Loucy (cell line): ENCODE data around the gene MATCAP1.

Source experiments
- H2AFZ ChIP-seq: fragments of 200-600 bp; sonication (generic); 2 replicates; pipeline ENCODE4 v1.6.0; 2016; ENCODE audit warnings: antibody characterized with exemption, mild to moderate bottlenecking, low read length, moderate library complexity
- H3F3A ChIP-seq: fragments of 200-600 bp; 2 replicates; pipeline ENCODE4 v1.6.0; 2016; ENCODE audit warnings: antibody characterized with exemption, low read depth, mild to moderate bottlenecking
- H3K27me3 ChIP-seq: fragments of 200-600 bp; sonication (generic); 2 replicates; pipeline ENCODE4 v1.6.1; 2014; ENCODE audit warnings: low read length, mild to moderate bottlenecking; ENCODE audit not compliant: insufficient read depth, poor library complexity, severe bottlenecking
- H3K36me3 ChIP-seq: fragments of 200-600 bp; sonication (generic); 2 replicates; pipeline ENCODE4 v1.6.1; 2016; ENCODE audit warnings: low read length; ENCODE audit not compliant: insufficient read depth
- H3K4me1 ChIP-seq: fragments of 200-600 bp; sonication (generic); 2 replicates; pipeline ENCODE4 v1.5.1; 2014; ENCODE audit warnings: low read length, mild to moderate bottlenecking; ENCODE audit not compliant: insufficient read depth, poor library complexity, severe bottlenecking
- H3K4me2 ChIP-seq: fragments of 200-600 bp; sonication (generic); 2 replicates; pipeline ENCODE4 v1.6.0; 2014; ENCODE audit warnings: antibody characterized with exemption, low read length, low read depth, mild to moderate bottlenecking; ENCODE audit not compliant: poor library complexity, severe bottlenecking
- H3K4me3 ChIP-seq: fragments of 200-600 bp; sonication (generic); 2 replicates; pipeline ENCODE4 v1.5.1; 2014; ENCODE audit warnings: low read length, mild to moderate bottlenecking, mixed read lengths; ENCODE audit not compliant: poor library complexity, severe bottlenecking
- H3K79me2 ChIP-seq: fragments of 200-600 bp; sonication (generic); 2 replicates; pipeline ENCODE4 v1.6.1; 2014; ENCODE audit warnings: low read length; ENCODE audit not compliant: insufficient read depth
- H3K9ac ChIP-seq: fragments of 200-600 bp; sonication (generic); 2 replicates; pipeline ENCODE4 v1.6.0; 2014; ENCODE audit warnings: mild to moderate bottlenecking, low read depth, low read length, moderate library complexity; ENCODE audit not compliant: poor library complexity, severe bottlenecking
- H3K9me2 ChIP-seq: fragments of 200-600 bp; sonication (generic); replicated peaks from 2 replicates; pipeline ENCODE4 v1.6.1; 2016; ENCODE audit warnings: low read depth, low read length, mixed read lengths
- H3K9me3 ChIP-seq: fragments of 200-600 bp; sonication (generic); 2 replicates; pipeline ENCODE4 v1.6.1; 2014; ENCODE audit warnings: mild to moderate bottlenecking, antibody characterized with exemption, low read length, low read depth; ENCODE audit not compliant: insufficient read depth
- H4K20me1 ChIP-seq: fragments of 200-600 bp; sonication (generic); 2 replicates; pipeline ENCODE4 v1.6.0; 2014; ENCODE audit warnings: antibody characterized with exemption, low read length, mild to moderate bottlenecking; ENCODE audit not compliant: insufficient read depth, poor library complexity, severe bottlenecking
- CTCF ChIP-seq: fragments of 200-600 bp; sonication (generic); conservative IDR thresholded peaks from 2 replicates; pipeline ENCODE4 v1.5.1; 2014; ENCODE audit warnings: mild to moderate bottlenecking, antibody characterized with exemption, low read length
- EZH2phosphoT487 ChIP-seq: fragments of 200-600 bp; IDR thresholded peaks from 2 replicates; pipeline ENCODE4 v1.6.1; 2018; ENCODE audit warnings: antibody characterized with exemption, mild to moderate bottlenecking, moderate library complexity, borderline replicate concordance

The MATCAP1 gene

GRCh38 chr16:67128887-67129286 is 54.9 kb downstream of the MATCAP1 start:
- Histone ChIP-seq H3K4me2 (no peak overlapping the region), H3K27me3 (no peaks in the 10 kb centered on the region), H3K9ac (no peak overlapping the region), H3K36me3 (peaks cover 43% of the 10 kb centered on the region; the same call in 1 of the 2 replicates), H2AFZ (no peak overlapping the region), H3K9me2 (no peaks in the 10 kb centered on the region), H4K20me1 (no peaks in the 10 kb centered on the region), H3F3A (no peaks in the 10 kb centered on the region), H3K9me3 (no peaks in the 10 kb centered on the region), H3K79me2 (no peaks in the 10 kb centered on the region), H3K4me3 (no peak overlapping the region), H3K4me1 (no peaks in the 10 kb centered on the region)
- TF ChIP-seq EZH2phosphoT487 (no peak), CTCF (no peak)

GRCh38 chr16:67128417-67128816 is 55.3 kb downstream of the MATCAP1 start:
- no peaks in the 10 kb centered on the region for H3K79me2 ChIP-seq
- H3K27me3 ChIP-seq: no peaks in the 10 kb centered on the region
- no peaks in the 10 kb centered on the region for H3K9me3 ChIP-seq
- H3K36me3 ChIP-seq: peaks cover 47% of the 10 kb centered on the region; the same call in 1 of the 2 replicates
- no peak for TF ChIP-seq EZH2phosphoT487
- TF ChIP-seq CTCF: no peak
- no peak overlapping the region for H2AFZ ChIP-seq
- no peak overlapping the region for H3K4me2 ChIP-seq
- H4K20me1 ChIP-seq: no peaks in the 10 kb centered on the region
- H3K9ac ChIP-seq: no peak overlapping the region
- no peak overlapping the region for H3K4me3 ChIP-seq
- no peaks in the 10 kb centered on the region for H3F3A ChIP-seq
- no peaks in the 10 kb centered on the region for H3K9me2 ChIP-seq
- no peaks in the 10 kb centered on the region for H3K4me1 ChIP-seq
